ENCODE results near the gene MAL. TPM values are rescaled to one million over a fixed set of nuclear protein-coding genes. Genes with fewer than 3 reads are reported as not detected.

The MAL gene
- total and polyA plus RNA-seq, 2 of the 8 experiments (the other 6 are each of a cell fraction or from before 2014, with no cell fraction given), result not detected

DNA sequence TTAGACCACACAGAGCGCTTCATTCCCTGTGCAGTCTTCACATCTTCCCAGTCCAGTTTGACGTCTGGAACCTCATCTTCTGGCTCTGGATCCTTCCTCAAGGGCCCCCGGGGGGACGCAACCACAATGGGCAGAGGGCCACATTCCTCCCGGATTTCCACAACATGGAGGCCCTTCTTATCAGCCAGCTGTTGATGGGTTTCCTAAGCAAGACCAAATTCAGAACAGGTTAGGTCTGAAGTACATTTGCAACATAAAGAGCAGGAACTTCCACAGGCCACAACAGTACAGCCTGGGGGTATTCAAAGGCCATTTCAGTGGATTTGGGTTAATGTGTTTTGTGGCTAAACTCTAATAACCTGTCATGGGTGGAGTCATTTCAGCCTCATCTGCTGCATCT is 61.9 kb downstream of the MAL start:
- Histone ChIP-seq H2BK20ac (ENCODE audit: low read length) (no peak overlapping the region), H3K9ac (replicated peaks in 1 of 4; ENCODE audit: extremely low read depth in 1 of 4, low read depth in 3 of 4, low read length in 3 of 4) (no peak overlapping the region), H4K5ac (ENCODE audit: insufficient read length, low read depth, low read length) (no peak overlapping the region), H3K56ac (replicated peaks; ENCODE audit: insufficient read length, low read depth, low read length) (no peak overlapping the region), H3K4me1 (replicated peaks in 1 of 4; ENCODE audit: control insufficient read depth in 3 of 4, insufficient read depth in 4 of 4, low read length in 3 of 4) (peaks cover 0 to 2% (median 0%) of the 10 kb centered on the region in 4 experiments; a peak in 1 of 7 replicates), H3K23me2 (ENCODE audit: low read depth, low read length) (no peaks in the 10 kb centered on the region), H3K79me2 (ENCODE audit: control insufficient read depth in 1 of 2, insufficient read depth in 2 of 2, low read length in 2 of 2) (no peaks in the 10 kb centered on the region), H2BK5ac (ENCODE audit: low read depth, low read length) (no peak overlapping the region), H3K23ac (ENCODE audit: insufficient read length) (no peak overlapping the region), H3K4me2 (ENCODE audit: insufficient read depth in 1 of 2, low read depth in 2 of 2, low read length in 2 of 2) (no peak overlapping the region; a peak in 1 of 4 replicates), H2BK12ac (ENCODE audit: low read depth, low read length) (no peak overlapping the region), H4K20me1 (replicated peaks in 1 of 2; ENCODE audit: control insufficient read depth in 1 of 2, insufficient read depth in 2 of 2, low read length in 2 of 2) (peaks cover 0 to 6% of the 10 kb centered on the region in 2 experiments), H3K27me3 (replicated peaks in 1 of 4; ENCODE audit: control insufficient read depth in 3 of 4, extremely low read depth in 1 of 4, insufficient read depth in 3 of 4, low read length in 3 of 4) (no peaks in the 10 kb centered on the region), H3K18ac (ENCODE audit: extremely low read depth, low read length) (no peak overlapping the region), H2AK5ac (ENCODE audit: low read depth, low read length) (no peak overlapping the region), H4K8ac (ENCODE audit: extremely low read depth, insufficient read depth, low read length) (no peak overlapping the region), H4K91ac (replicated peaks; ENCODE audit: insufficient read length, low read length) (no peak overlapping the region), H2AFZ (ENCODE audit: low read length) (no peak overlapping the region), H2BK15ac (ENCODE audit: low read length) (no peak overlapping the region), H3K79me1 (ENCODE audit: low read depth, low read length) (no peaks in the 10 kb centered on the region), H3K27ac (ENCODE audit: low read depth, low read length) (no peak overlapping the region), H3K4ac (replicated peaks; ENCODE audit: insufficient read length, low read depth, low read length) (no peak overlapping the region), H3K14ac (ENCODE audit: insufficient read length) (no peak overlapping the region), H3K36me3 (ENCODE audit: control insufficient read depth in 2 of 4, insufficient read depth in 4 of 4, low read length in 3 of 4) (peaks cover 0 to 14% (median 2%) of the 10 kb centered on the region in 4 experiments; a peak in 4 of 8 replicates), H3K9me3 (ENCODE audit: insufficient read depth in 2 of 2, low read depth in 1 of 2, low read length in 1 of 2) (no peaks in the 10 kb centered on the region), H2BK120ac (replicated peaks; ENCODE audit: low read depth, low read length) (no peak overlapping the region), H3K4me3 (ENCODE audit: extremely low read depth in 1 of 4, insufficient read depth in 2 of 4, low read depth in 3 of 4, low read length in 4 of 4) (no peak overlapping the region)
- no peak for FAIRE-seq
- POLR2A ChIA-PET (ENCODE audit: partially characterized antibody), result no interaction called here
- CTCF ChIA-PET (ENCODE audit: partially characterized antibody), result no interaction called here
- DNase-seq (ENCODE audit: low read depth in 1 of 2, low spot score in 2 of 2), result no peak
- TF ChIP-seq MAFK (IDR thresholded peaks at IDR 0.05; ENCODE audit: low read depth, low read length), result no peak
- 93% methylated on average over 5 of the region's 5 CpGs; no CpG with 5 or more reads in 1 of the 2 experiments for WGBS, 2 experiments (ENCODE audit: extremely low coverage in 1 of 2, insufficient coverage in 1 of 2, insufficient read length in 1 of 2, insufficient replicate concordance in 2 of 2, low coverage in 1 of 2, low lambda C conversion rate in 2 of 2, missing lambda C conversion rate in 1 of 2)

All from H1 (cell line).